Activated CD4-positive, alpha-beta memory T cell treated with anti-CD3 and anti-CD28 coated beads for 36 hours (primary cell): Measurements from ENCODE around the gene CDRT4. TPM values are rescaled to one million over a fixed set of nuclear protein-coding genes. Genes with fewer than 3 reads are reported as not detected.

Source experiments
- CTCF ChIA-PET: fragments of 350-600 bp; sonication (Branson Sonifier 250); formaldehyde crosslinking; loops from one replicate; lab custom pipeline; 2021; ENCODE audit warnings: antibody characterized with exemption, inconsistent platforms; lab: Charles Lee
- POLR2A ChIA-PET: fragments of 350-600 bp; sonication (Branson Sonifier 250); formaldehyde crosslinking; loops from one replicate; lab custom pipeline; 2021; ENCODE audit warnings: antibody characterized with exemption; lab: Charles Lee
- DNase-seq: peaks from one replicate; pipeline ENCODE4 v3.0.0-alpha.2; 2020
- H3K27ac Mint-ChIP-seq: one replicate; pipeline ENCODE4 v1.8.0; 2021; ENCODE audit warnings: mixed read lengths
- H3K27me3 Mint-ChIP-seq: one replicate; pipeline ENCODE4 v1.8.0; 2021; ENCODE audit warnings: mixed read lengths
- H3K36me3 Mint-ChIP-seq: one replicate; pipeline ENCODE4 v1.8.0; 2021; ENCODE audit warnings: mixed read lengths
- H3K4me1 Mint-ChIP-seq: one replicate; pipeline ENCODE4 v1.8.0; 2021; ENCODE audit warnings: low read depth, mixed read lengths
- H3K4me3 Mint-ChIP-seq: one replicate; pipeline ENCODE4 v1.8.0; 2021; ENCODE audit warnings: mild to moderate bottlenecking, mixed read lengths
- H3K9me3 Mint-ChIP-seq: one replicate; pipeline ENCODE4 v1.8.0; 2021; ENCODE audit warnings: mixed read lengths
- intact Hi-C: fragments of 100-400 bp; cut with micrococcal nuclease; formaldehyde crosslinking; loops from one replicate; pipeline ENCODE4 v1.15.1; 2023
- total RNA-seq, 2 experiments: library from RNA; stranded (reverse); gene quantifications; one replicate each; pipeline ENCODE4 v1.2.3, GENCODE V29; 2021

CDRT4 gene
- total RNA-seq, 2 experiments from 2014 or later, result 5.7 to 6.8 TPM

DNA sequence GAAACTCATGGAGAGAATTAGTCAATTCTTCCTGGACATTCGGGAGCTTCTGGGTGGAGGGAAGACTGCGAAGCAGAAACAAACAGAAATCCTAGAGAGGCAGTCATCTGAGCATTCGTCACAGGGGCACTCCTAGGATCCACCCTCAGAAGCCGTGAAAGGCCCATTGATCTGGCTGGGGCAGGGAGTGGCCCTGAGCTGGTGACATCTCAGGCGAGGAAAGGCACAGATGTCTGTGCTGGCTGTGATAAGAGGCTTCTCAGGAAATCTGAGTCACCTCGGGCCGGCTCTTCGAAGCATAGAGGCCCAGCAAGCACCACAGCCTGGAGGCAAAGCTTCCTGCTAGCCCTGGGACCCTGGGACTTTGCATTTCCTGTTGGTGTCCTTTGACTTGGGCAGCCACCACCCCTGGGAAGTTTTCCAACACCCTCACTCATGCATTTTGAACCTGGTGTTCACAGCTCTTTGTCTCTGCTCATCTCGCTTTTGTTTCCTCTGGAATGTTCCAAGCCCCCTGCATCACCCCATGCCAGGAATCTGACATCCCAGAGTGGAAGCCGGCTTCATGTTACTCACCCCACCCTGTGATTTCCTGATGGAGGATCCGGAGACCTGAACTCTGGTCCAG lies 23.3 kb upstream of the CDRT4 start:
- Mint-ChIP-seq H3K36me3 (peaks cover 1% of the 10 kb centered on the region), H3K27ac (no peak overlapping the region), H3K4me3 (no peak overlapping the region), H3K9me3 (no peaks in the 10 kb centered on the region), H3K4me1 (peaks cover 3% of the 10 kb centered on the region), H3K27me3 (no peaks in the 10 kb centered on the region)
- ChIA-PET CTCF (no interaction called here), POLR2A (no interaction called here)
- intact Hi-C loops, result no loop called here
- DNase-seq, result peak; percentile 37

DNA sequence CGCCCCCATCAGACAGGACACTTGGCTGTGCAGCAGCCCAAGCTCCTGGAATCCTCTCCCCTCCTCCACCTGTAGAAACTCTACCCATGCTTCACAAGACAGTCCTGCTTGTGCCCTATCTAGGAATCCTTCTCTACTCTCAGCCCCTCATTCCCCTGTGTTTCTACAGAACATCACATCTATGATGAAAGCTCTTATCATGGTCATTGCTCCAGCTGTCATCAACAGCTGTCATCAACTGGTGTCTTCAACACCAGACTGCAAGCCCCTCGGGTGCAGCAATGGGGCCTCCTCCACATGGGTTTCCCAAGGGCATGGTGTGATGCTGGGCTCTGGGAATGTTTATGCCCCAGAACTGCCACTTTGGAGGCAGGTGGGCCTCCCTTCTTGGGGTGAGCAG lies 21.1 kb upstream of the CDRT4 start:
- Mint-ChIP-seq H3K27ac (no peak overlapping the region), H3K4me3 (no peak overlapping the region), H3K9me3 (no peaks in the 10 kb centered on the region), H3K27me3 (no peaks in the 10 kb centered on the region), H3K36me3 (no peaks in the 10 kb centered on the region), H3K4me1 (peaks cover 3% of the 10 kb centered on the region)
- DNase-seq, result no peak
- POLR2A ChIA-PET, result no interaction called here
- intact Hi-C loops, result no loop called here
- CTCF ChIA-PET, result interaction anchor here (1.6 kb wide), 1 partner anchor 15 kb away, joined by 5 read pairs; no protein-coding TSS in a partner anchor

DNA sequence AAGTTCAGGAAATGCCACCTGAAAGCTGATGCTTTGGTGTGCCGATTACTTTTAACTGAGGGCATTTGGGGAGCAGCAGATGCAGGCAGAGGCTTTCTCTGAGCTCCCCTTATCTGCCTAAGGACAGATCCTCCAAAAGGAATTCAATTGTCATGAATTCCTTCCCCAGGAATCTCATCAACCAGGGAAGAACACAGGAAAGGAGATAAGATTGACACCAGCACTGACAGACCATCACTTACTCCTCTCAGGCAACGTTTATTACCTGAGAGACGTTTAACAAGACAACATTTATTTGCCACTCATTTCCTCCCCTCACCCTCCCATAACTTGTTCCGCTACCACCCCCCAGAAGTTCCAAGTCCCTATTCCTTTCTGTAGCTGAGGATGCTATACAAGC lies 17.6 kb upstream of the CDRT4 start:
- intact Hi-C loops, result no loop called here
- H3K9me3 Mint-ChIP-seq, result no peaks in the 10 kb centered on the region
- POLR2A ChIA-PET, result no interaction called here
- CTCF ChIA-PET, result interaction anchor here (1.6 kb wide), 1 partner anchor 10 kb away, joined by 3 read pairs; no protein-coding TSS in a partner anchor
- DNase-seq, result no peak
- H3K4me1 Mint-ChIP-seq, result no peaks in the 10 kb centered on the region
- H3K27ac Mint-ChIP-seq, result no peak overlapping the region
- H3K36me3 Mint-ChIP-seq, result no peaks in the 10 kb centered on the region
- no peak overlapping the region for H3K4me3 Mint-ChIP-seq
- no peaks in the 10 kb centered on the region for H3K27me3 Mint-ChIP-seq

DNA sequence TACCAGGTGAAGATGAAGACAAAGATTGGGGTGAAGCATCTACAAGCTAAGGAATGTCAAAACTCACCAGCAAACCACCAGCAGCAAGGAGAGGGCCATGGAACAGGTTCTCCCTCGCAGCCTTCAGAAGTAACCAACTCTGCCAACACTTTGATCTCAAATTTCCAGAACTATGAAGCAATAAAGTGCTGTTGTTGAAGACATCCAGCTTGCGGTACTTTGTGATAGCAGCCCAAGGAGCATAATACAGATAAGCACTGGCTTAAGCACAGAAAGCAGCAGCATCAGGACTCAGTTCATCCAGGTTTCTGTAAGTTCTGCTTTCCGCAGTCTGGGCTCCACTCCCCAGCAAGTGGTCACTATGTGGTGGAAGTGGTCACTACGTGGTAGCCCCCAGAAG lies 16.0 kb upstream of the CDRT4 start:
- CTCF ChIA-PET, result interaction anchor here (1.1 to 1.6 kb wide), 2 partner anchors 12 to 20 kb away, joined by 3 read pairs; no protein-coding TSS in a partner anchor
- H3K4me1 Mint-ChIP-seq, result no peaks in the 10 kb centered on the region
- intact Hi-C loops, result no loop called here
- no peak for DNase-seq
- H3K27me3 Mint-ChIP-seq, result no peaks in the 10 kb centered on the region
- POLR2A ChIA-PET, result no interaction called here
- H3K9me3 Mint-ChIP-seq, result no peaks in the 10 kb centered on the region
- H3K36me3 Mint-ChIP-seq, result no peaks in the 10 kb centered on the region
- H3K27ac Mint-ChIP-seq, result no peak overlapping the region
- no peak overlapping the region for H3K4me3 Mint-ChIP-seq

DNA sequence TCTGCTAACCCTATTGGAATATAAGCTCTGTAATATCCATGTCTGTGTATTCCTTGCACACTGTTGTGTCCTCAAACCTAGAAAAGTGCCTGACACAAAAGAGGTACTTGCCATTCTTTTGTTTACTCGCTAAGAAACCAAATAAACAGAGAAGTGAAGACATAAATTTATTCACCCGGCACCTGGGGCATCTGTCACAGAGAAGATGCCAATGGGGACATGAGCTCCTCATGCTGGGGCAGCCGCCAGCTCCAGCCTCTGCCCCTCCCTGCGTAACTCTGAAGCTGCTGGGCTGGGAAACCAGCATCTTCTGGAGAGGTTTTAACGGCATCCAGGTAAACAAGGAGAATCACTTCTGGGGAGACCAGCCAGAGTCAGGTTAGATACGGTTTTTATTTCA lies 15.1 kb upstream of the CDRT4 start:
- intact Hi-C loops, result no loop called here
- H3K4me1 Mint-ChIP-seq, result no peaks in the 10 kb centered on the region
- DNase-seq, result no peak
- ChIA-PET POLR2A (no interaction called here), CTCF (no interaction called here)
- no peak overlapping the region for H3K4me3 Mint-ChIP-seq
- no peaks in the 10 kb centered on the region for H3K9me3 Mint-ChIP-seq
- H3K27ac Mint-ChIP-seq, result no peak overlapping the region
- H3K36me3 Mint-ChIP-seq, result no peaks in the 10 kb centered on the region
- no peaks in the 10 kb centered on the region for H3K27me3 Mint-ChIP-seq

DNA sequence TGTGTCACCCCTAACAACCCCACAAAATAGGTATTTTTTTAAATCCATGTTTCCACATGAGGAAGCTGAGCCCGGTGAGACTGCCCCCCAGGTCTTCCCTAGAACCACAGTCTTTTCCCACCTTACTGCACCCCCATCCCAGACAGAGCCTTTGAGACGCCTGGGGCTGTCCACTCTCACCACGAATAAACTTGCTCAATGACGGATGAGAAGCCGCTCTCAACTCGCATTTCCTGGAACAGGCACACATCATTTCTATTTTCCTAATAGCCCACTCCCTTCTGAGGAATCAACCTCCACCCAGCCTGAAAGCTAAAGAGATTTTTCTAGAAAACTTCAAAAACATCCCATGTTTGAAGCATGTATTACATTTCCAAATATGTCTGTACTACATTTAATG lies 14.1 kb upstream of the CDRT4 start:
- Mint-ChIP-seq H3K27ac (no peak overlapping the region), H3K9me3 (no peaks in the 10 kb centered on the region), H3K27me3 (no peaks in the 10 kb centered on the region), H3K4me3 (no peak overlapping the region), H3K4me1 (no peaks in the 10 kb centered on the region), H3K36me3 (no peaks in the 10 kb centered on the region)
- ChIA-PET POLR2A (no interaction called here), CTCF (no interaction called here)
- no peak for DNase-seq
- intact Hi-C loops, result no loop called here

DNA sequence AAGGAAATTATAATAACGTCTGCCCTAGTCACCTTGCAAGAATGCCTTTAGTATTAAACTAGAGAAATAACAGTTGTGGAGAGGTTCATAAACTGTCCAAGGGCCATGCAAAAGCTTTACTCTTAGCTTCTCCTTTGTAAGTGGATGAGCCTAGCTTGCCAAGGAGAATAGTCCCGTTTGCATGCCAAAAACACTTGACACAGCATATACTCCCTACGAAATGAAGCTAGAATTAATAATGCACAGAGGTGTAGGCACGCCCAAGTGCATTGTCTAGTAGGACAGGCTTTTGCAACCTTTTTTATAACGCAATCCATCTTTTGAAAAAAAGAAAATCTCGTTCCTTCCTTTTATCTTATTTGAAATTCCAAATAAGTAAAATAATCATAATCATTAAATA lies 12.8 kb upstream of the CDRT4 start:
- POLR2A ChIA-PET, result no interaction called here
- Mint-ChIP-seq H3K36me3 (no peaks in the 10 kb centered on the region), H3K4me3 (no peak overlapping the region), H3K27ac (no peak overlapping the region), H3K9me3 (no peaks in the 10 kb centered on the region), H3K4me1 (no peaks in the 10 kb centered on the region), H3K27me3 (no peaks in the 10 kb centered on the region)
- DNase-seq, result no peak
- CTCF ChIA-PET, result no interaction called here
- intact Hi-C loops, result no loop called here

DNA sequence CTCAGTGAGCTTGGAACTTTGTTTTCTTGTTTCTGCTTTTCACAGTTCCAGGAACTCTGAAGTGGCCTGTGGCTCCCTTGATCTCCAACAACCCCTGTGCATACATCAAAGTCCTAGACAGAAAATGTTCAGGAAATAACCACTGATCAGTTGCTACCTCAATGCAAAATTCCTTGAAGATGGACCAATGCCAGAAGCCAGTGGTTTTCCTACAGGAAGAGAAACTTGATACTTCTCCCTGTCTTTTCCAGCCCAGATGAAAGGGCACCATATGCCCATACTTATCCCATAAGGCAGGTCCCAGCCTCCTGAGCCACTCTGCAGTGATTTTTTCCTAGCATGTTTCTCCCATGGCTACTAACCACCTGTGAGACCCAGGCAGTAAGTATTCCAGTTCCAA lies 12.3 kb upstream of the CDRT4 start:
- intact Hi-C loops, result no loop called here
- CTCF ChIA-PET, result interaction anchor here (1.4 kb wide), 1 partner anchor 221 kb away, joined by 4 read pairs; no protein-coding TSS in a partner anchor
- no peaks in the 10 kb centered on the region for H3K27me3 Mint-ChIP-seq

DNA sequence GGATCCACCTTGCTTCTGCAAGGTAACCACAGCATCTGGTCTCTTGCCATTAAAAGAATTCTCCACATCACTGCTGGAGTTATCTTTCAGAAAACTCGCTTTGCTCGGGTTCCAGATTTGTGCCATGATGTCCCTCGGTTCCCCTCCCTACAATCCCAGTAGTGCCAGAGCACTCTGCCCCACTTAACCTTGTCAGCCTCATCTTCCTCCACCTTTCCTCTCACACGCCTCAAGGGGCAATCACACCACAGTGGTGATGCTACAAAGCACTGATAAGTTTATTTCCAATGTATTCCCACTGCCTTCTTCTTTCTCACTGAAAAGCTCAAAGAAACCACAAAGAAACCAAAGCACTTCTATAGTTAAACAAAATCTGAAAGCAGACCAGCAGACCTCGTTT lies 11.4 kb upstream of the CDRT4 start:
- intact Hi-C loops, result no loop called here
- no peaks in the 10 kb centered on the region for H3K27me3 Mint-ChIP-seq
- H3K27ac Mint-ChIP-seq, result no peak overlapping the region
- CTCF ChIA-PET, result interaction anchor here (1.4 kb wide), 1 partner anchor 220 kb away, joined by 4 read pairs; no protein-coding TSS in a partner anchor
- H3K4me1 Mint-ChIP-seq, result no peaks in the 10 kb centered on the region
- peaks cover 3% of the 10 kb centered on the region for H3K36me3 Mint-ChIP-seq
- POLR2A ChIA-PET, result no interaction called here
- no peak for DNase-seq
- H3K4me3 Mint-ChIP-seq, result no peak overlapping the region
- no peaks in the 10 kb centered on the region for H3K9me3 Mint-ChIP-seq

More for the DNA sequence above, 12.3 kb upstream of the CDRT4 start:
- H3K4me1 Mint-ChIP-seq, result no peaks in the 10 kb centered on the region
- POLR2A ChIA-PET, result no interaction called here
- H3K27ac Mint-ChIP-seq, result no peak overlapping the region
- no peak for DNase-seq
- no peak overlapping the region for H3K4me3 Mint-ChIP-seq
- no peaks in the 10 kb centered on the region for H3K9me3 Mint-ChIP-seq
- no peaks in the 10 kb centered on the region for H3K36me3 Mint-ChIP-seq

DNA sequence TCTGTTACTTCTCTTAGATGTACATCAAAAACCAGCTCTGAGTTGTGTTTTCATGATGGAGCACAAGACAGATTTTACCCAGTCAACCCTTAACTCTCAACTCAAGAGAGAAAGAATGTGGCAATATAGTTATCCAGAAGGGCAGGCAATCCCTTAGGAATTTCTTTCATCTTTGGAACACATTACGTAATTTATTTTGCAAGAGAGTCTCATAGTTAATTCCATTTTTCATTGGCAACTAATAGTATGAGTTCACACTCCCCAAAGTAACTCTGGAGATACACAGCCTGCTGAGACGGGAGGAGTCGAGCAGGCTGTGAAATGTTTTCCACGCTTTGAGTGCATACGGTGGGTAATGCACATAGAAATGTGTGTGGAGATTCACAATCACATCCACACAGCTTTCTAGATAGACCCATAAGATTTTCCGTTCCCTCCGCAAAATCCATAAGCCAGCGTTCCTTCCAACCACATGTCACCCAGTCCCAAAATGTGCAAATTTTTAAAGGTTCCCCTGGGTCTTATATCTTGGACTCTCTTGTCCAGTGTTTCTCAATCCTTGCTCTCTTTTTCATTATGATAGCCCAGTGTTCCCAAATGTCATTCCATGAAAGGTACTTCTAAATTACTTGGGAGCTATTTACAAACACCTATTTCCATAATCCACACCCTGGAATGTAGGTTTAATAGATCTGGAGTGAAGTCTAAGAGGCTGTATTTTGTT lies 8.4 kb upstream of the CDRT4 start:
- no peak for DNase-seq
- no peaks in the 10 kb centered on the region for H3K27me3 Mint-ChIP-seq
- peaks cover 6% of the 10 kb centered on the region for H3K36me3 Mint-ChIP-seq
- CTCF ChIA-PET, result interaction anchor here (0.7 kb wide), 1 partner anchor 410 kb away, joined by 3 read pairs; no protein-coding TSS in a partner anchor
- H3K27ac Mint-ChIP-seq, result no peak overlapping the region
- POLR2A ChIA-PET, result no interaction called here
- no peaks in the 10 kb centered on the region for H3K4me1 Mint-ChIP-seq
- intact Hi-C loops, result no loop called here
- H3K4me3 Mint-ChIP-seq, result no peak overlapping the region
- H3K9me3 Mint-ChIP-seq, result no peaks in the 10 kb centered on the region

DNA sequence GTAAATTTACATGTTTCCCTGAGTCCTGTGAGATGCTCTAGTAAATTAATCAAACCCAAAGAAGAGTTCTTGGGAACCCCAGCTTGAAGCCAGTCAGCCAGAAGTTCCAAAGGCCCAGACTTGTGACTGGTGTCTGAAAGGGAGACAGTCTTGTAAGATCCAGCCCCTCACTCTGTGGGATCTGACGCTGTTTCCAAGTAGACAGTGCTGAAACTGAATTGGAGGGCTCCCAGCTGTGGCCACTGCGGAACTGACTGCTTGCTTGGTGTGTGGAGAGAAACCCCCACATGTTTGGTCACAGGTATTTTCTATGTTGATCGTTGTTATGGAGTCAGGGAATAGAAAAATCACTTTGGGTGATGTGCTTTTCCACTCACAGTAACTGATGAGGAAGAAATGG lies 5.5 kb upstream of the CDRT4 start:
- intact Hi-C loops, result no loop called here
- DNase-seq, result no peak
- H3K36me3 Mint-ChIP-seq, result peaks cover 6% of the 10 kb centered on the region
- ChIA-PET CTCF (no interaction called here), POLR2A (no interaction called here)
- H3K27me3 Mint-ChIP-seq, result no peaks in the 10 kb centered on the region
- H3K4me3 Mint-ChIP-seq, result no peak overlapping the region
- H3K9me3 Mint-ChIP-seq, result no peaks in the 10 kb centered on the region
- H3K27ac Mint-ChIP-seq, result no peak overlapping the region
- H3K4me1 Mint-ChIP-seq, result no peaks in the 10 kb centered on the region

DNA sequence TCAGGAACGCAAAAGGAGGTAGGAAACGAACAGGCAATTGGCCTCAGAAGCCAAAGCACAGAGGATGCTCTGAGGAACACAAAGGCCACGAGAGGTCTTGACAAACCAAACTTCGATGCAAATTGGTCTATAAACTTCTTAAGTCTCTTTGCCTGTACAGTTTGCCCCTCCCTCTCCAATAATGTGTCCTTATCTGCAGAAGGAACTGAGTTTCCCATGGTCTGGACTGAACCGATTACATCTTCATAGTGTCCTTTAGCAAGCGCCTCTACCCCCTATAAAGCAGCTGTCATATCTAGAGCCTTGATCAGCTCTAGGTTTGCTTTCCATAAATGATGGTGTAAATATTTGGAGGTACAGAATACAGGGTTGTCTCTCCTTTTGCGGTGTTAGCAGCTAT lies 3.1 kb upstream of the CDRT4 start:
- CTCF ChIA-PET, result no interaction called here
- no peaks in the 10 kb centered on the region for H3K27me3 Mint-ChIP-seq
- H3K4me1 Mint-ChIP-seq, result no peaks in the 10 kb centered on the region
- H3K4me3 Mint-ChIP-seq, result no peak overlapping the region
- peaks cover 6% of the 10 kb centered on the region for H3K36me3 Mint-ChIP-seq
- no peak for DNase-seq
- no peak overlapping the region for H3K27ac Mint-ChIP-seq
- intact Hi-C loops, result no loop called here
- no peaks in the 10 kb centered on the region for H3K9me3 Mint-ChIP-seq
- POLR2A ChIA-PET, result no interaction called here

DNA sequence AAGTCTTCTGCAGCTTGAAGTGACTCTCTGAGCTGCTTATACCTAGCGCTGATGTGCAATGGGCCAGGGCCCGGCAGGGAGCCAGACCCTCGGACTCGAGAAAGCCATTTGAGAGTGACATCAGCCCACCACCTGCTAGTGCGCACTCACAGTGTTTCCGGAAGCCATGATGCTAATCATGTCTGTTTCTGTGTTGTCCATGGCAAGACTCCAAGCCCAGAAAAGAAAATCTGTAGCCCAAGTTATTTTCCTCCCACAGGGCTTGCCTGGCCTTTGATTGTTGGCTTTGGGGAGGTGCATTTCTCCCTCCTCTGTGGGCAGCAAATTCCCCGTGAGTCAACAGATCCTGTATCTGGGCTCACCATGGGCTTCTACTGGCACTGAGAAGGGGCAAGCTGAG lies 1.8 kb upstream of the CDRT4 start:
- DNase-seq, result no peak
- H3K9me3 Mint-ChIP-seq, result no peaks in the 10 kb centered on the region
- no peaks in the 10 kb centered on the region for H3K4me1 Mint-ChIP-seq
- no peak overlapping the region for H3K27ac Mint-ChIP-seq
- POLR2A ChIA-PET, result no interaction called here
- intact Hi-C loops, result no loop called here
- H3K4me3 Mint-ChIP-seq, result no peak overlapping the region
- peaks cover 3% of the 10 kb centered on the region for H3K36me3 Mint-ChIP-seq
- H3K27me3 Mint-ChIP-seq, result no peaks in the 10 kb centered on the region
- CTCF ChIA-PET, result no interaction called here
